GM23338 (cell line): ENCODE data around the gene RAC2. TPM values are rescaled to one million over a fixed set of nuclear protein-coding genes. Genes with fewer than 3 reads are reported as not detected.
A peak's percentile ranks its signal among the peaks of the same experiment; 100 is the strongest.

ENCODE experiments used
- ATAC-seq: fragments of 200-7000 bp; cut with Tn5 transposase; 3 replicates; pipeline ENCODE4 v1.9.1; 2020
- DNase-seq: peaks from one replicate; pipeline ENCODE4 v3.0.0-alpha.2; 2015; ENCODE audit warnings: low spot score
- H2AFZ ChIP-seq: fragments of 200-600 bp; sonication (generic); 2 replicates; pipeline ENCODE4 v1.8.0; 2016; ENCODE audit warnings: antibody characterized with exemption, mild to moderate bottlenecking, moderate library complexity
- H3F3A ChIP-seq: fragments of 200-600 bp; sonication (generic); replicated peaks from 2 replicates; pipeline ENCODE4 v1.8.0; 2017; ENCODE audit warnings: antibody characterized with exemption, mixed run types, low read depth
- H3K27ac ChIP-seq: fragments of 200-600 bp; sonication (generic); 2 replicates; pipeline ENCODE4 v1.6.1; 2016; ENCODE audit warnings: low read depth
- H3K27me3 ChIP-seq: fragments of 200-600 bp; sonication (generic); 2 replicates; pipeline ENCODE4 v1.8.0; 2016; ENCODE audit warnings: mild to moderate bottlenecking, mixed run types, moderate library complexity; ENCODE audit not compliant: insufficient read depth
- H3K36me3 ChIP-seq: fragments of 200-600 bp; sonication (generic); 2 replicates; pipeline ENCODE4 v1.8.0; 2016; ENCODE audit warnings: mild to moderate bottlenecking; ENCODE audit not compliant: insufficient read depth
- H3K4me1 ChIP-seq: fragments of 200-600 bp; sonication (generic); 2 replicates; pipeline ENCODE4 v1.8.0; 2016; ENCODE audit warnings: mild to moderate bottlenecking, moderate library complexity; ENCODE audit not compliant: insufficient read depth
- H3K4me2 ChIP-seq: fragments of 200-600 bp; sonication (generic); 2 replicates; pipeline ENCODE4 v1.7.1; 2017; ENCODE audit warnings: mixed run types
- H3K4me3 ChIP-seq: fragments of 200-600 bp; sonication (generic); 2 replicates; pipeline ENCODE4 v1.6.1; 2016; ENCODE audit warnings: mixed run types
- H3K79me2 ChIP-seq: fragments of 200-600 bp; sonication (generic); replicated peaks from 2 replicates; pipeline ENCODE4 v1.8.0; 2017; ENCODE audit warnings: mild to moderate bottlenecking; ENCODE audit not compliant: insufficient read depth
- H3K9me2 ChIP-seq: fragments of 200-600 bp; sonication (generic); 2 replicates; pipeline ENCODE4 v1.8.0; 2017; ENCODE audit not compliant: insufficient read depth
- H4K20me1 ChIP-seq: fragments of 200-600 bp; sonication (generic); replicated peaks from 2 replicates; pipeline ENCODE4 v1.8.0; 2017; ENCODE audit warnings: mild to moderate bottlenecking; ENCODE audit not compliant: insufficient read depth
- H3K27ac Mint-ChIP-seq: 2 replicates; pipeline ENCODE4 v1.8.0; 2020; ENCODE audit warnings: inconsistent platforms, mild to moderate bottlenecking, moderate library complexity, mixed read lengths
- H3K27me3 Mint-ChIP-seq: 3 replicates; pipeline ENCODE4 v1.8.0; 2022; ENCODE audit warnings: low read depth, mild to moderate bottlenecking, moderate library complexity, mixed read lengths, inconsistent platforms; ENCODE audit not compliant: insufficient read depth, poor library complexity
- H3K36me3 Mint-ChIP-seq: 3 replicates; pipeline ENCODE4 v1.8.0; 2021; ENCODE audit warnings: low read depth, mild to moderate bottlenecking, inconsistent platforms, moderate library complexity, mixed read lengths
- H3K4me1 Mint-ChIP-seq: 3 replicates; pipeline ENCODE4 v1.8.0; 2020; ENCODE audit warnings: mild to moderate bottlenecking, inconsistent platforms, mixed read lengths
- H3K4me3 Mint-ChIP-seq: 3 replicates; pipeline ENCODE4 v1.8.0; 2021; ENCODE audit warnings: moderate library complexity, mild to moderate bottlenecking, inconsistent platforms, mixed read lengths
- H3K9me3 Mint-ChIP-seq: 3 replicates; pipeline ENCODE4 v1.8.0; 2020; ENCODE audit warnings: moderate library complexity, mild to moderate bottlenecking, inconsistent platforms, mixed read lengths
- CREB1 ChIP-seq: fragments of 250-450 bp; sonication (Bioruptor Pico); IDR thresholded peaks from 2 replicates; pipeline ENCODE4 v1.5.0; 2020; ENCODE audit warnings: low read depth, mild to moderate bottlenecking, moderate library complexity
- EZH2phosphoT487 ChIP-seq: fragments of 200-600 bp; sonication (generic); IDR thresholded peaks from one replicate; pipeline ENCODE4 v1.8.1; 2018; ENCODE audit warnings: antibody characterized with exemption; ENCODE audit not compliant: unreplicated experiment
- JUNB ChIP-seq: IDR thresholded peaks from one replicate; pipeline ENCODE4 v1.6.1; 2016; ENCODE audit warnings: antibody characterized with exemption; ENCODE audit not compliant: unreplicated experiment
- NANOG ChIP-seq: IDR thresholded peaks from 2 replicates; pipeline ENCODE4 v1.6.1; 2016; ENCODE audit warnings: antibody characterized with exemption, borderline replicate concordance
- POLR2AphosphoS5 ChIP-seq: IDR thresholded peaks from 2 replicates; pipeline ENCODE4 v1.6.1; 2016; ENCODE audit warnings: antibody characterized with exemption, low read depth
- ZNF331 ChIP-seq: fragments of 250-450 bp; sonication (Bioruptor Pico); IDR thresholded peaks from 2 replicates; pipeline ENCODE4 v1.5.0; 2020; ENCODE audit warnings: low read depth, mild to moderate bottlenecking, moderate library complexity
- ZNF462 ChIP-seq: fragments of 250-450 bp; sonication (Bioruptor Pico); IDR thresholded peaks from 2 replicates; pipeline ENCODE4 v1.5.0; 2020; ENCODE audit warnings: mild to moderate bottlenecking, moderate library complexity
- polyA plus RNA-seq: library from polyadenylated mRNA; unstranded; fragments of >200 nt; fragmentation: Nextera tagmentation; extraction: Ambion mirVana; gene quantifications from 2 replicates; pipeline ENCODE4 v1.2.1, GENCODE V29; 2016
- total RNA-seq: library from RNA; depleted of rRNA; stranded (reverse); fragments of >200 nt; shearing (Covaris generic); gene quantifications from 2 replicates; pipeline ENCODE4 v1.2.3, GENCODE V29; 2014
- TF ChIP-seq, protein P1 (sequence below): IDR thresholded peaks from 2 replicates; pipeline ENCODE4 v1.6.1; 2016; ENCODE audit warnings: antibody characterized with exemption

The RAC2 gene
- total and polyA plus RNA-seq, 2 experiments from 2014 or later: 2.4 to 2.7 TPM

DNA sequence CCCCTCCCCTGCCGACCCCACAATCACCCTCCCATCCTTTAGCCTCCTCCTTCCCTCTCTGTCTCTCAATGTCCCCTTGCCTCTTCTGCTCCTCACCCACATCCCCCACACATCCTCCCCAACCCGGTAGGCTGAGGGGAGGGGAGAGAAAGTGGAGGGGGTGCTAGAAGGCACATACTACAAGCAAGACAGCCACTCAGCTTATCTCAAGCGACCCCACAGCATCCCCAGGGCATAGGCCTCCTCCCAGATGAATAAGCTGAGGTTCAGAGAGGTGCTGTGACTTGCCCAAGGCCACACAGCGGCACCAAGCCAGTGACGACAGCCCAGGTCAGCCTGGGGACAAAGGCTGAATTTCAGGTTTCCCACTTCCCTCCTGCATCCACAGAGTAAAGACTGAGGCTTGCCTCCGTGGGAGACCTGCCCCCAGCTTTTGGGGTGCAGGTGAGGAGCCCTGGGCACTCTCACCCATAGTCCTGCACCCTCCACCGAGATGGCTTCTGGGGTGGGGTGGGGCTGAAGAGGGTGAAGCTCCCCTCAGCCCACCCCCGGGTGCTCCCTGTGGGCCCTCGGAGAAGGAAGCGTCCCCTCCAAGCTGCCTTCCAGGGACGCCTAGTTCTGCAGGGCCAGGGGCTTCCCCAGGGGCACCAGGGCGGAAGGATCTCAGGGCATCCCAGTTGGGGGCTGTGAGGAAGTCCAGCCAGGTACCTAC is 511 bp downstream of the RAC2 start:
- Histone ChIP-seq H3K4me1 (peaks cover 7% of the 10 kb centered on the region; the same call in 1 of the 2 replicates), H3K36me3 (no peaks in the 10 kb centered on the region), H3K27me3 (no peaks in the 10 kb centered on the region), H2AFZ (peak overlapping the region; percentile 69), H3K27ac (no peak overlapping the region), H4K20me1 (no peaks in the 10 kb centered on the region), H3F3A (no peaks in the 10 kb centered on the region), H3K4me3 (peak overlapping the region; percentile 28; the same call in 1 of the 2 replicates), H3K79me2 (no peaks in the 10 kb centered on the region), H3K4me2 (peak overlapping the region; percentile 48; the same call in 1 of the 2 replicates), H3K9me2 (no peaks in the 10 kb centered on the region)
- H3K9me3 Mint-ChIP-seq: no peaks in the 10 kb centered on the region
- H3K27me3 Mint-ChIP-seq: peaks cover 12% of the 10 kb centered on the region
- no peaks in the 10 kb centered on the region for H3K36me3 Mint-ChIP-seq
- peaks cover 19% of the 10 kb centered on the region for H3K4me1 Mint-ChIP-seq
- no peak for ATAC-seq
- H3K4me3 Mint-ChIP-seq: no peak overlapping the region
- no peak for DNase-seq
- H3K27ac Mint-ChIP-seq: no peak overlapping the region
- no peak for TF ChIP-seq POLR2AphosphoS5
- TF ChIP-seq CREB1 (CRISPR knock-in tag): no peak
- TF ChIP-seq NANOG: no peak
- TF ChIP-seq ZNF462 (CRISPR knock-in tag): no peak
- no peak for TF ChIP-seq ZNF331 (CRISPR knock-in tag)

GRCh38 chr22:37242395-37242918 is 1.6 kb downstream of the RAC2 start:
- Mint-ChIP-seq H3K4me3 (no peak overlapping the region), H3K9me3 (no peaks in the 10 kb centered on the region), H3K36me3 (no peaks in the 10 kb centered on the region), H3K27ac (no peak overlapping the region), H3K27me3 (peaks cover 18% of the 10 kb centered on the region), H3K4me1 (peaks cover 21% of the 10 kb centered on the region)
- no peaks in the 10 kb centered on the region for H4K20me1 ChIP-seq
- H2AFZ ChIP-seq: no peak overlapping the region
- H3K79me2 ChIP-seq: no peaks in the 10 kb centered on the region
- TF ChIP-seq, protein P1, sequence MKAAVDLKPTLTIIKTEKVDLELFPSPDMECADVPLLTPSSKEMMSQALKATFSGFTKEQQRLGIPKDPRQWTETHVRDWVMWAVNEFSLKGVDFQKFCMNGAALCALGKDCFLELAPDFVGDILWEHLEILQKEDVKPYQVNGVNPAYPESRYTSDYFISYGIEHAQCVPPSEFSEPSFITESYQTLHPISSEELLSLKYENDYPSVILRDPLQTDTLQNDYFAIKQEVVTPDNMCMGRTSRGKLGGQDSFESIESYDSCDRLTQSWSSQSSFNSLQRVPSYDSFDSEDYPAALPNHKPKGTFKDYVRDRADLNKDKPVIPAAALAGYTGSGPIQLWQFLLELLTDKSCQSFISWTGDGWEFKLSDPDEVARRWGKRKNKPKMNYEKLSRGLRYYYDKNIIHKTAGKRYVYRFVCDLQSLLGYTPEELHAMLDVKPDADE: no peak
- TF ChIP-seq JUNB (no peak), NANOG (no peak), EZH2phosphoT487 (no peak)
- ATAC-seq (no peak), DNase-seq (no peak)
- H3F3A ChIP-seq: no peaks in the 10 kb centered on the region
- no peak overlapping the region for H3K4me3 ChIP-seq
- H3K9me2 ChIP-seq: no peaks in the 10 kb centered on the region
- H3K27ac ChIP-seq: no peak overlapping the region
- no peaks in the 10 kb centered on the region for H3K36me3 ChIP-seq
- no peak overlapping the region for H3K4me2 ChIP-seq
- H3K27me3 ChIP-seq: no peaks in the 10 kb centered on the region
- peaks cover 7% of the 10 kb centered on the region; the same call in 1 of the 2 replicates for H3K4me1 ChIP-seq
